Measurements from ENCODE around the gene EOMES. TPM values are rescaled to one million over a fixed set of nuclear protein-coding genes. Genes with fewer than 3 reads are reported as not detected.

EOMES gene
- polyA plus RNA-seq, 1 donor (not counting 4 experiments of a cell fraction or from before 2014, with no cell fraction given) = 1.6 TPM

DNA sequence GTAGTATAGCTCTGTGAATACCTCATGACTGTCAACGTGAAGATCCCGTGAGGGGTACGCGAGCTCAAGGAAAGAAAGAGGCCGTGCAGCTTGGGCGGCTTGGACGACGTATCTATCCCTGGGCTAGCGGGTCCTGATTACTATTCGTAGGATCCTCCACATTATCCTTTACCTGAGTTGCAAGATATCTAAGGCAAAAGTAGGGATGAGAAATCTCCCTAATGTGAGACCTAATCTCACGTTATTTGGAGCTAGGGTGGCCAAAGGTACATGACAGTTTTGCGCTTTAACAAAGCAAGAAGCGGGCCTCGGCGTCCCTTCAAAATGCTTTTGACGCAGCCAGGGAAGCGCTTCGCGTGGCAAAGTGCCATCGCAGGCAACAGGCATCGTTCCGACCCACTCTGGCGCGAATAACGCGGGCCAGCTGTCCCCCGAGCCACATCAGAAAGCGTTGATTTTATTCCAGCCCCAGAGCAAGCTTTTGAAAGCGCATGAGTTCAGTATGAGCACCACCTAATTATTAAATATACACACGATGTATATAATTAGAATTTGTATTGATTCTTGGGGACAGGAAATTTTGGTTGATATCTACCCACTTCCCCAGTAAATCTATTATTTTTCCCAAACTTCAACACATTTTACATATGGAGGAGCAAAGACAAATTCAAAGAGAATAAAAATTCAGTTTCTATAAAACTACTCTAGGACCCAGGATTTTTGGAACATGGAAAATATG lies 2.5 kb upstream of the EOMES start:
- no peaks in the 10 kb centered on the region for H4K20me1 ChIP-seq (ENCODE audit: control insufficient read depth, extremely low read depth, insufficient read depth, low read length)
- peaks cover 28% of the 10 kb centered on the region for H3K4me1 ChIP-seq (ENCODE audit: control insufficient read depth, extremely low read depth, insufficient read depth, low read length)
- H3K9me1 ChIP-seq (ENCODE audit: control insufficient read depth, extremely low read depth, insufficient read depth, low read length) = no peaks in the 10 kb centered on the region
- no peaks in the 10 kb centered on the region for H3K9me3 ChIP-seq (ENCODE audit: control insufficient read depth, low read depth, low read length)
- H3K9ac ChIP-seq (ENCODE audit: control insufficient read depth, extremely low read depth, insufficient read depth, low read length) = no peak overlapping the region
- peaks cover 69% of the 10 kb centered on the region for H3K27me3 ChIP-seq (ENCODE audit: control insufficient read depth, extremely low read depth, insufficient read depth, low read length)
- TF ChIP-seq, protein P1, sequence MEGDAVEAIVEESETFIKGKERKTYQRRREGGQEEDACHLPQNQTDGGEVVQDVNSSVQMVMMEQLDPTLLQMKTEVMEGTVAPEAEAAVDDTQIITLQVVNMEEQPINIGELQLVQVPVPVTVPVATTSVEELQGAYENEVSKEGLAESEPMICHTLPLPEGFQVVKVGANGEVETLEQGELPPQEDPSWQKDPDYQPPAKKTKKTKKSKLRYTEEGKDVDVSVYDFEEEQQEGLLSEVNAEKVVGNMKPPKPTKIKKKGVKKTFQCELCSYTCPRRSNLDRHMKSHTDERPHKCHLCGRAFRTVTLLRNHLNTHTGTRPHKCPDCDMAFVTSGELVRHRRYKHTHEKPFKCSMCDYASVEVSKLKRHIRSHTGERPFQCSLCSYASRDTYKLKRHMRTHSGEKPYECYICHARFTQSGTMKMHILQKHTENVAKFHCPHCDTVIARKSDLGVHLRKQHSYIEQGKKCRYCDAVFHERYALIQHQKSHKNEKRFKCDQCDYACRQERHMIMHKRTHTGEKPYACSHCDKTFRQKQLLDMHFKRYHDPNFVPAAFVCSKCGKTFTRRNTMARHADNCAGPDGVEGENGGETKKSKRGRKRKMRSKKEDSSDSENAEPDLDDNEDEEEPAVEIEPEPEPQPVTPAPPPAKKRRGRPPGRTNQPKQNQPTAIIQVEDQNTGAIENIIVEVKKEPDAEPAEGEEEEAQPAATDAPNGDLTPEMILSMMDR (optimal IDR thresholded peaks at IDR 0.05 in 1 of 3, IDR thresholded peaks at IDR 0.05 in 1 of 3, conservative IDR thresholded peaks at IDR 0.05 in 1 of 3; ENCODE audit: extremely low read depth in 1 of 3, insufficient read depth in 2 of 3, low read length in 3 of 3) = no peak
- peak; percentile 69 for TF ChIP-seq EZH2 (IDR thresholded peaks at IDR 0.05; ENCODE audit: low read length)
- dilution Hi-C loops (cut with MboI; ENCODE audit: extremely low pct_ligation_motif_present, low sequenced_read_pairs) = no loop called here
- peak overlapping the region; percentile 95 for H3K4me2 ChIP-seq (ENCODE audit: control insufficient read depth, extremely low read depth, insufficient read depth, low read depth, low read length)
- no peak for DNase-seq (ENCODE audit: low read depth, low spot score)
- FAIRE-seq = no peak
- no peak overlapping the region for H3K4me3 ChIP-seq (ENCODE audit: control insufficient read depth in 2 of 3, extremely low read depth in 1 of 3, insufficient read depth in 2 of 3, low read depth in 1 of 3, low read length in 3 of 3)
- no peaks in the 10 kb centered on the region for H3K36me3 ChIP-seq (ENCODE audit: control insufficient read depth in 2 of 2, extremely low read depth in 1 of 2, insufficient read depth in 2 of 2, low read length in 2 of 2)
- no peak overlapping the region for H2AFZ ChIP-seq (ENCODE audit: control insufficient read depth, low read length)
- H3K79me2 ChIP-seq (ENCODE audit: control insufficient read depth, insufficient read depth, low read length) = no peaks in the 10 kb centered on the region
- H3K27ac ChIP-seq (ENCODE audit: control insufficient read depth, insufficient read depth, low read length) = no peak overlapping the region

DNA sequence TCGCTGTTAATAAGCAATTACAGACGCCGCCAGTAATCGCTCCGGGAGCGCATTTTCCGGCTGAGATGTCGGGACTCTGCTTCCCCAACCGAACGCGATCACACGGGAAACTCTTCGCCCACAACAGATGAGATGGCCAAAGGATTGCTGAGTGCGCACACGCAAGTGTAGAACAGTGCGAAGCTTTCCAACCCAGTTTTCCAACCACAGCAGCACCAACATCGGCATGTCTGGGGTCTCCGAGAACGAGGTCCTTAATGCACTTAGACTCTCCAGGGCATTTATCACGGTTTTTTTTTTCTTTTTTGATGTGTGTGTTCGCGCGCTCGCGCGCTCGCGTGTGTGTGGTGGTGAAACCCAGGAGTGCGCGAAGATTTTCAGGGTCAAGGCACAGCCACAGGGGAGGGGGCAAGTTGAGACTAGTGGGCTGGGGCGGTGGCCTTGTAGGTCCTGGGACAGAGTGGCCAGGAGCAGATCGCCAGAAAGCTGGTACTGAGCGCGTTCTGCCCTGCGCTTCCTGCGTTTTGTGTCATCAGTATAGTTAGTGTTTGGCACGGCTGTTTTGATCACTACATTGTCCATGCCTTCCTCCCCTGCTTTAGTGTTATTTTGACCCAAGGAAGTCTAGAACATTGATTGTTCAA lies 1.8 kb upstream of the EOMES start:
- peaks cover 62% of the 10 kb centered on the region for H3K27me3 ChIP-seq (ENCODE audit: control insufficient read depth, extremely low read depth, insufficient read depth, low read length)
- dilution Hi-C loops (cut with MboI; ENCODE audit: extremely low pct_ligation_motif_present, low sequenced_read_pairs) = no loop called here
- H4K20me1 ChIP-seq (ENCODE audit: control insufficient read depth, extremely low read depth, insufficient read depth, low read length) = no peaks in the 10 kb centered on the region
- H3K79me2 ChIP-seq (ENCODE audit: control insufficient read depth, insufficient read depth, low read length) = no peaks in the 10 kb centered on the region
- TF ChIP-seq EZH2 (IDR thresholded peaks at IDR 0.05; ENCODE audit: low read length) = peak; percentile 65
- TF ChIP-seq, protein P1 (optimal IDR thresholded peaks at IDR 0.05 in 1 of 3, IDR thresholded peaks at IDR 0.05 in 1 of 3, conservative IDR thresholded peaks at IDR 0.05 in 1 of 3; ENCODE audit: extremely low read depth in 1 of 3, insufficient read depth in 2 of 3, low read length in 3 of 3) = no peak
- H3K4me1 ChIP-seq (ENCODE audit: control insufficient read depth, extremely low read depth, insufficient read depth, low read length) = peaks cover 22% of the 10 kb centered on the region
- H3K9me3 ChIP-seq (ENCODE audit: control insufficient read depth, low read depth, low read length) = no peaks in the 10 kb centered on the region
- H3K9me1 ChIP-seq (ENCODE audit: control insufficient read depth, extremely low read depth, insufficient read depth, low read length) = no peaks in the 10 kb centered on the region
- no peaks in the 10 kb centered on the region for H3K36me3 ChIP-seq (ENCODE audit: control insufficient read depth in 2 of 2, extremely low read depth in 1 of 2, insufficient read depth in 2 of 2, low read length in 2 of 2)
- H2AFZ ChIP-seq (ENCODE audit: control insufficient read depth, low read length) = no peak overlapping the region
- H3K4me2 ChIP-seq (ENCODE audit: control insufficient read depth, extremely low read depth, insufficient read depth, low read depth, low read length) = peak overlapping the region; percentile 95
- H3K27ac ChIP-seq (ENCODE audit: control insufficient read depth, insufficient read depth, low read length) = no peak overlapping the region
- peak overlapping the region in 2 of 3 experiments; percentile 44 to 74 for H3K4me3 ChIP-seq (ENCODE audit: control insufficient read depth in 2 of 3, extremely low read depth in 1 of 3, insufficient read depth in 2 of 3, low read depth in 1 of 3, low read length in 3 of 3)
- FAIRE-seq (no peak), DNase-seq (ENCODE audit: low read depth, low spot score) (no peak)
- no peak overlapping the region for H3K9ac ChIP-seq (ENCODE audit: control insufficient read depth, extremely low read depth, insufficient read depth, low read length)

All from keratinocyte (primary cell).